ENCODE results near the gene UVRAG.

The UVRAG gene

DNA sequence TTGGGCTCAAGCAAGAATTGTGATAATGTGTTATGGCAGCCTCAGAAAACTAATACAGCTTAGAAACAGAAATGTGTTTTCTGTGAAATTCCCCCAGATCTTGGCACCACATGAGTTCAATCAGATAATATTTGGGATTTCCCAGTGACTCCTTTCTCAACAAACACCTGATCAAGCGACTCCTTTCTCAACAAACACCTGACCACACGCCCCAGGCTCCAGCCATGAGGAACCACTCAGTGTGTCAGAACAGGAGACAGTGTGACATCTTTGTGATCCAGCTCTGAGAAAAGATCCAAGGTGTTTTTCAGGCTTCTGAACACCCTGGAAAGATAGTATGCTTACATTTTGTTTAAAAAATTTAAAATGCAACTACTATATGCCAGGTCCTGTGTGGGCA lies 1.9 kb upstream of the UVRAG start:
- TF ChIP-seq, protein P1, sequence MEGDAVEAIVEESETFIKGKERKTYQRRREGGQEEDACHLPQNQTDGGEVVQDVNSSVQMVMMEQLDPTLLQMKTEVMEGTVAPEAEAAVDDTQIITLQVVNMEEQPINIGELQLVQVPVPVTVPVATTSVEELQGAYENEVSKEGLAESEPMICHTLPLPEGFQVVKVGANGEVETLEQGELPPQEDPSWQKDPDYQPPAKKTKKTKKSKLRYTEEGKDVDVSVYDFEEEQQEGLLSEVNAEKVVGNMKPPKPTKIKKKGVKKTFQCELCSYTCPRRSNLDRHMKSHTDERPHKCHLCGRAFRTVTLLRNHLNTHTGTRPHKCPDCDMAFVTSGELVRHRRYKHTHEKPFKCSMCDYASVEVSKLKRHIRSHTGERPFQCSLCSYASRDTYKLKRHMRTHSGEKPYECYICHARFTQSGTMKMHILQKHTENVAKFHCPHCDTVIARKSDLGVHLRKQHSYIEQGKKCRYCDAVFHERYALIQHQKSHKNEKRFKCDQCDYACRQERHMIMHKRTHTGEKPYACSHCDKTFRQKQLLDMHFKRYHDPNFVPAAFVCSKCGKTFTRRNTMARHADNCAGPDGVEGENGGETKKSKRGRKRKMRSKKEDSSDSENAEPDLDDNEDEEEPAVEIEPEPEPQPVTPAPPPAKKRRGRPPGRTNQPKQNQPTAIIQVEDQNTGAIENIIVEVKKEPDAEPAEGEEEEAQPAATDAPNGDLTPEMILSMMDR (IDR thresholded peaks at IDR 0.05) = no peak

GRCh38 chr11:75813622-75814039 lies 1.4 kb upstream of the UVRAG start:
- TF ChIP-seq, protein P1 (IDR thresholded peaks at IDR 0.05) = no peak

GRCh38 chr11:75814363-75814676 lies 690 bp upstream of the UVRAG start:
- TF ChIP-seq, protein P1 (IDR thresholded peaks at IDR 0.05) = no peak

DNA sequence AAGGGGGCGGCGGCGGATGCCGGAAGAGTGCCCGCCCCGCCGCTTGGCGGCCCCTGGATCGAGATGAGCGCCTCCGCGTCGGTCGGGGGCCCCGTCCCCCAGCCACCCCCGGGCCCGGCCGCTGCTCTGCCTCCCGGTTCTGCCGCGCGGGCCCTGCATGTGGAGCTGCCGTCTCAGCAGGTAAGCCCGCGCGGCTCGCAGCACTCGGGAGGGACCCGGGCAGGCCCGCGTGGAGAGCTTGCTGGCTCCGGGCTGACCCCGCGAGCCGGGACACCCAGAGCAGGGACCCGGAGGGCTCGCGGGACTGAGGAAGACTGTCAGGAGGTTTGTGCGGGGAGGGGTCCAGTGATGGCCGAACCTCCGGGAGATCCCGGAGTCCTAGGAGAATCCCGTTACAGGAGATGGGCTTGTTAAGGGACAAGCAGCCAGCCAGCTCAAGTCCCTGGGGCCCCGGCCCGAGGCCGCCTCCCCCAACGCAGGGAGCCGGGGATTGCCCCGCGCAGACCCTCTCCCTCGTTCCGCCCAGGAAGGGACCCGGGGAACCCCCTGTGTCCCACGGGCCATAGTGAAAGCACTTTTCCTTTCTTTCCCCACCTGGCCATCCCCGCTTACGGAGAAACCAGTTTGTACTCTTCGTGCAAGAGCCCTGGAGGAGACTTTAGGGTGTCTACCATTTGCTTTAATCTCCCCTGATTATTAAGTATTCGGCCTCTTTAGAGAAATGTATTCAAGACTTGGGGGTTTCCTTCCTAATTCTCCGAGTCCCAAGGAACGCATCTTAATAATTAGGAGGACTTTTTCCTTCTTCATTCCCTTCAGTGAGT lies 547 bp downstream of the UVRAG start:
- TF ChIP-seq, protein P1 (IDR thresholded peaks at IDR 0.05) = no peak

DNA sequence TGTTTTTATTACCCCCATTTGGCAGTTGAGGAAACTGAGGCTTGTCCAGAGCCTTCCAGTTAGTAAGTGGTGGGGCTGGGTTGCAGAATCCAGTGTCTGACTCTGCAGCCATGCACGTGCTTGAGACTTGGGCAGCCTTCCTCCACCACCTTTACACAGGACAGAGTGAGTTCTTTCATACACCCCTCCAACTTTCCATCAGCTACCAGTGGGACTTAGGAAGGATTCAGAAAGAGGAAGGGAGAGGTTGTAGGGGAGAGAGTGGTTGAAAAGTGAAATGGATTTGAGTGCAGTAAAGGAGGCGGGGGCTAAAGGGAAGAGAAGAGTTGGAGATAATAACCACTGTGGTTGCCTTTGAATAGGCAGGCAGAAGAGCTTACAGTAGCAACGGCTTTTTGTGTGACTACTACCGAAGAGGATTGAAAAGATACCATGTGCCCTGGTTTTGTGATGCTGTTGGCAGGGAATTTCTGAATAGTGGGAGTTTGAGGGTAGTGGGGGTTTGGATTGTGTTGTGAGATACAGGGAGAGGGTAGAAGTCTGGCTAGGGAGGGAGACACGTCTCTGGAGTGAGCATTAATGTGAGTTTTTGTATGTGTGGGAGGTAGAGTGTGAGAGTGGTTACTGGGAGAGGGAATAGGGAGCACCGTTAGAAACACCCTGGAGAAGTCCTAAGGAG lies 1.7 kb downstream of the UVRAG start:
- TF ChIP-seq, protein P1 (IDR thresholded peaks at IDR 0.05) = no peak

GRCh38 chr11:75820645-75821044 lies 5.6 kb downstream of the UVRAG start:
- TF ChIP-seq, protein P1 (IDR thresholded peaks at IDR 0.05) = no peak

DNA sequence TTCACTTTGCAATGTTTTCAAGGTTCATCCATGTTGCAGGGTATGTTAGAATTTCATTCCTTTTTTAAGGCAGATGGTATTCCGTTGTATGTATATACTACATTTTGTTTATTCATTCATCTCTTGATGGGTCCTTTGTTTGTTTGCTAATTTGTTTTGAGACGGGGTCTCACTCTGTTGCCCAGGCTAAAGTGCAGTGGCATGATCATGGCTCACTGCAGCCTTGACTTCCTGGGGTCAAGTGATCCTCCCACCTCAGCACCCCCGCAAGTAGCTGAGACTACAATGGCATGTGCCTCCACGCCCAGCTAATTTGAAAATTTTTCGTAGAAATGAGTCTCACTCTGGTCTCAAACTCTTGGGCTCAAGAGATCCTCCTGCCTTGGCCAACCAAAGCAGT lies 6.2 kb downstream of the UVRAG start:
- TF ChIP-seq, protein P1 (IDR thresholded peaks at IDR 0.05) = no peak
